Measurements from ENCODE around the gene ACAN.

Gene ACAN

GRCh38 chr15:88769161-88769971 is 33.9 kb upstream of the ACAN start:
- DNase-seq (ENCODE audit: low read depth in 1 of 2, low spot score in 1 of 2): no peak
- H3K4me3 ChIP-seq (replicated peaks; ENCODE audit: insufficient read depth, low read length): no peak overlapping the region
- H3K27me3 ChIP-seq (ENCODE audit: insufficient read depth, poor library complexity, severe bottlenecking): peaks cover 12% of the 10 kb centered on the region
- TF ChIP-seq REST (IDR thresholded peaks at IDR 0.05; ENCODE audit: insufficient replicate concordance, low read depth) (no peak), POLR2AphosphoS5 (IDR thresholded peaks at IDR 0.05; ENCODE audit: low read depth) (no peak)
- H3K27ac ChIP-seq (replicated peaks): no peak overlapping the region

- TF ChIP-seq REST (IDR thresholded peaks at IDR 0.05; ENCODE audit: insufficient replicate concordance, low read depth): no peak
- no peak for DNase-seq (ENCODE audit: low read depth in 1 of 2, low spot score in 1 of 2)
- Histone ChIP-seq H3K4me3 (replicated peaks; ENCODE audit: insufficient read depth, low read length) (no peak overlapping the region), H3K27ac (replicated peaks) (no peak overlapping the region), H3K27me3 (ENCODE audit: insufficient read depth, poor library complexity, severe bottlenecking) (peaks cover 3% of the 10 kb centered on the region)
Measured at GRCh38 chr15:88775776-88776175, 27.5 kb upstream of the ACAN start.

GRCh38 chr15:88776646-88777045 is 26.6 kb upstream of the ACAN start:
- DNase-seq (ENCODE audit: low read depth in 1 of 2, low spot score in 1 of 2): no peak
- Histone ChIP-seq H3K4me3 (replicated peaks; ENCODE audit: insufficient read depth, low read length) (no peak overlapping the region), H3K27me3 (ENCODE audit: insufficient read depth, poor library complexity, severe bottlenecking) (no peaks in the 10 kb centered on the region), H3K27ac (replicated peaks) (no peak overlapping the region)
- TF ChIP-seq REST (IDR thresholded peaks at IDR 0.05; ENCODE audit: insufficient replicate concordance, low read depth) (no peak), SPI1 (IDR thresholded peaks at IDR 0.05; ENCODE audit: borderline replicate concordance, low read depth) (no peak), CTCF (IDR thresholded peaks at IDR 0.05; ENCODE audit: insufficient read depth, low read length) (no peak), GABPA (IDR thresholded peaks at IDR 0.05; ENCODE audit: low read depth) (no peak)

- Histone ChIP-seq H3K27ac (replicated peaks) (no peak overlapping the region), H3K27me3 (ENCODE audit: insufficient read depth, poor library complexity, severe bottlenecking) (no peaks in the 10 kb centered on the region), H3K4me3 (replicated peaks; ENCODE audit: insufficient read depth, low read length) (no peak overlapping the region)
- TF ChIP-seq POLR2AphosphoS5 (IDR thresholded peaks at IDR 0.05; ENCODE audit: low read depth): no peak
- TF ChIP-seq CTCF (IDR thresholded peaks at IDR 0.05; ENCODE audit: insufficient read depth, low read length): no peak
- no peak for TF ChIP-seq SPI1 (IDR thresholded peaks at IDR 0.05; ENCODE audit: borderline replicate concordance, low read depth)
- no peak for TF ChIP-seq GABPA (IDR thresholded peaks at IDR 0.05; ENCODE audit: low read depth)
- TF ChIP-seq REST (IDR thresholded peaks at IDR 0.05; ENCODE audit: insufficient replicate concordance, low read depth): no peak
- DNase-seq (ENCODE audit: low read depth in 1 of 2, low spot score in 1 of 2): no peak
Measured at GRCh38 chr15:88779944-88780343, 23.3 kb upstream of the ACAN start.
